ENCODE results near the gene PHETA2.

GRCh38 chr22:42078469-42079318, 4.6 kb downstream of the PHETA2 start:
- no peak for TF ChIP-seq POLR2A (IDR thresholded peaks at IDR 0.05; ENCODE audit: low read depth, low read length)
- no peak for TF ChIP-seq CTCF (conservative IDR thresholded peaks at IDR 0.05; ENCODE audit: low read depth, low read length)
- no peak for TF ChIP-seq NFE2L2 (IDR thresholded peaks at IDR 0.05; ENCODE audit: low read depth, low read length)
- TF ChIP-seq MXI1 (IDR thresholded peaks at IDR 0.05; ENCODE audit: borderline replicate concordance, low read depth, low read length) = no peak

Measured in IMR-90 (cell line).